CD4-positive, alpha-beta T cell treated with Interleukin-10 for 1 hour (primary cell): Measurements from ENCODE around the gene EXOC3L4.
A peak's percentile ranks its signal among the peaks of the same experiment; 100 is the strongest.
"Not testable (repeated sequence)": the region's sequence is repeated elsewhere in the genome, so short reads cannot be mapped to it uniquely, and the experiment has no call there.

ENCODE experiments used
- DNase-seq: peaks from one replicate; pipeline ENCODE4 v3.0.0-alpha.2; 2020

EXOC3L4 gene

GRCh38 chr14:103094406-103095209, at the start of gene EXOC3L4:
Gene EXOC3L4 (plus strand): TSS chr14:103094725. CDS start chr14:103100220, 5,495 bp downstream.
- DNase-seq, result no peak

DNA sequence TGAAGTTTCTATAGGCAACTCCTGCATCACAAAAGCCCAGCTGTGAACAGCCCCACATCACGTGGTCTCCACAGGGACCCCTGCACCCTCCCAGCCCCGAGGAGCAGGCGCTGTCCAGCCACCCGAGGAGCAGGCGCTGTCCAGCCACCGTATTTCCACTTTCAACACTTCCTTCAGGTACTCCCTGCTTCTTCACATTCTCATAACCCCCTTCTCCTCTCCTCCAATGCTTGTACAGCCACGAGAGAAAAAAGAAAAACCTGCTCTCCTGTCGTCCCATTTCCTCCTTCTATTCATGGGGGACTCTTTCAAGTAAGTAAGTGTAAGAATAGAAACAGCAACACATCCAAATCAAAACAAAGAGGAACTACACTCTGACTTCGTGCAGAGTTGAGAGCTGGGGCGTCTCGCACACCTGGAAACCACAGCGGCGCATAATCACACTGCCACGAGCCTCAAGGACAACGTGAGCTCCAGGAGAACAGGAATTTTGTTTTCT, 49.1 kb upstream of the EXOC3L4 start:
- DNase-seq, result no peak

GRCh38 chr14:103047453-103047852, 47.1 kb upstream of the EXOC3L4 start:
- not testable (repeated sequence) for DNase-seq

GRCh38 chr14:103050935-103051334, 43.6 kb upstream of the EXOC3L4 start:
- no peak for DNase-seq

DNA sequence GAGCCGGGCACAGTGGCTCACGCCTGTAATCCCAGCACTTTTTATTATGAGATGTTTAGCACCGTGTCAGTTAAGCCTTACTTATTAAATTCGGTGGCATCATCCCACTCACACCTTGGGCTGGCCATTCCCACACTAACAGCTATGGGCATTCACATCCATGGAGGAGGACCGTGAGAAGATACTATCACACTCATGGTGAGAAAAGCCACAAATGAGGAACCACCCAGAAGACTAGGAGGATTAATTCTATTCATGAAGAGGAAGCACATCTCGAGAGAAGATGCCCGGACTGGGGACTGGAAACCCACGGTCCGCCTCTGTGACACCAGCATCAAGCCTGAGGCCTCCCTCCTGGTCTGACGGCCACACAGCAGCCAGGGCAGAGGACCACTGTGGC, 42.1 kb upstream of the EXOC3L4 start:
- no peak for DNase-seq

DNA sequence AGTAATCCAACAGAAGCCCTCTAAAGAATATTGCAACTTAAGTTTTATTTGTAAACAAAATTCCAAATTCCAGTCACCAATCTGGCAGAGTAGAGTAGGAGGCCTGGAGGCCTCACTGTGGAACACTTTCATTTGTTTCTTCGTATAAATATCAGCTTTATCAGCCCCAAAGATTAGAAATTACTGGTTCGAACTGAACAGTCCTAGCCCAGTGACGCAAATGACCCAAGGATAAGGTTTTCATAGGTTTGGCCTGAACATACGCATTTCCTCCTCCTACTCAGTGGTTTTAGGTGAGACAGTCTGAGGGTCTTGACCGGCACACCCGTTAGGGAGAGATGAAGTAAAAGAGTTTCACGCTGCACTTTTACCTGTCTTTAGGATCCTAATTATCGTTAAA, 38.8 kb upstream of the EXOC3L4 start:
- no peak for DNase-seq

GRCh38 chr14:103056322-103057027, 38.0 kb upstream of the EXOC3L4 start:
- DNase-seq, result no peak

GRCh38 chr14:103057028-103057371, 37.5 kb upstream of the EXOC3L4 start:
- no peak for DNase-seq

DNA sequence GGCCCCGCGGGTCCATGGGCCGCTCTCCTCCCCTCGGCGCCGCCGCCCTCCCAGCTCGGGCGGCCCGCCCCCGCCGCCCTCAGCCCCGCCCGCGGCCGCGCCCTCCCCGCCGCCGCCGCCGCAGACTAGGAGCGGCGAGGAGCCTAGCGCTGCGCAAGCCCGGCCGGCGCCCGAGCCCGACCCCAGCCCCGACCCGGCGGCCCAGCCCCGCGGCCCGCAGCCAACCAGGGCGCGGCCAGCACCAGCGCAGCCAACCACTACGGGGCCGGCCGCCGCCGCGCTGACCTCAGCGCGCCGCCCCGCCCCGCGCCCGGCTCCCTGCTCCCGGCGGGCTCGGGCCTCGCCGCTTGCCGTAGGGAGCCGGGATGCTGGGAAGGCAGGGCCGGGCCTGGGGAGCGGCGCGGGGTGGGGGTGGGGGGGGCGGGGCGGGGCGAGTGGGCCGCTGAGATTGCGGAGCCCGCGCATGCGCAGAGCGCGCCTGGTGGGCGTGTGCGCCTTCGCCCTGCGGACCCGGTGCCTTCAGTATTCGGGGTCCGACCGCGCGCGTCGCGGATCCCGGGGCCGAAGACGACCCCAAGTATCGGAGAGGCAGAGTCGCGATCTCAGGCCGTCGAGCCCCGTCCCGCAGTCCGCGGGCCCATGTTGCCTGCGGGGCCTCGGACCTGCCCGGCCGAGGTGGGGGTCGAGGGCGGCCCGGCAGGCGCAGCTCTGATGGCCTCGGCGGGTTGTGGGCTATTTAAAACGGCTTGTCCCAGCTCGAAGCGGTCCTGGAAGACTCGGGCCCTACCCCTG, 37.0 kb upstream of the EXOC3L4 start, which contains the start of gene CDC42BPB:
Gene CDC42BPB, minus strand, starts transcription at position 178 of the 792 bp plus-strand sequence. CDS start 376 bp downstream, outside the sequence.
- peak; percentile 67 for DNase-seq

GRCh38 chr14:103058164-103059055, 36.1 kb upstream of the EXOC3L4 start:
- no peak for DNase-seq

DNA sequence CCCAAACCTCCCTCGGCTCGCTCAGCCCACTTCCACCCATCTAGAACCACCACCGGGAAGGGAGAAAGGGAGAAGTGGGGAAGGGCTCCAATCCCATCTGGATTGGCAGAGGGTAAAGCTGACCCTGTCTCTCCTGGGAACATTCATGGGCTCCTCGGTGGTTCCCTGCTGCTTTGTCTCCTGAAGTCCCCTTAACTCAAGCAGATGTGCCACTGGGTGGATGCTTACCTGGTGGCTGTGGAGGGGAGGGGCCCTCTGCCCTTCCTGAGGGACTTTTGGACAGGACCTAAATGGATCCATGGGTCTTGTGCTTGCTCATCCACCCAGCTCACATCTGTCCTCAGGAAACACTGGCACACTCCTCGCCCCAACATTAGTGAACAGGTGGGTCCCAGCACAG, 35.0 kb upstream of the EXOC3L4 start:
- no peak for DNase-seq

- DNase-seq, result no peak
Observed at GRCh38 chr14:103061482-103061976, 33.0 kb upstream of the EXOC3L4 start.

- no peak for DNase-seq
Observed at GRCh38 chr14:103064436-103064835, 30.1 kb upstream of the EXOC3L4 start.

DNA sequence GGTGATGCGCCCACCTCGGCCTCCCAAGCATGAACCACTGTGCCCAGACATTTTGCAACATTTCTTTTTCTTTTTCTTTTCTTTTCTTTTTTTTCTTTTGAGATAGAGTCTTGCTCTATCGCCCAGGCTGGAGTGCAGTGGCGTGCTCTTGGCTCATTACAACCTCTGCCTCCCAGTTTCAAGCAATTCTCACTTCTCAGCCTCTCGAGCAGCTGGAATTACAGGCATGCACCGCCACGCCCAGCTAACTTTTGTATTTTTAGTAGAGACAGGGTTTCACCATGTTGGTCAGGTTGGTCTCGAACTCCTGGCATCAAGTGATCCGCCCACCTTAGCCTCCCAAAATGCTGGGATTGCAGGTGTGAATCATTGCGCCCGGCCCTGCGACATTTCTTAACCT, 29.5 kb upstream of the EXOC3L4 start:
- DNase-seq, result no peak

DNA sequence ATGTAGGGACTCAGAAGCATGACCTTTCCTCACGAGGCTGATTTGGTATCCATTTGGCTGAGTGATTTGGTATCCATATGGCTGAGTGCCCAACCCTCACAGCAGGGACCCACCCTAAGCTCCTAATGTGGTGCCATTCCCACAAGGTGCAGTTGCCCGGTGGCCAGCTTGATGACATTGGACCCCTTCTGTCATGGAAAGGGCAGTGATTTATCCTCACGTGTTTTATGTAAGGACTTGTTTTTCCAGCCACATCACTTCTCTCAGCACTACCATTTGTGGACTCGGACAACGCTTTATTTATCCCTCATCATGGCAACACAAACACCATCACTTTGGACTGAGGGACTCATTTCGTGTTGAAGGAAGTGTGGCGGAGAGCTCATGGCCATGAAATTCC, 28.7 kb upstream of the EXOC3L4 start:
- no peak for DNase-seq

DNA sequence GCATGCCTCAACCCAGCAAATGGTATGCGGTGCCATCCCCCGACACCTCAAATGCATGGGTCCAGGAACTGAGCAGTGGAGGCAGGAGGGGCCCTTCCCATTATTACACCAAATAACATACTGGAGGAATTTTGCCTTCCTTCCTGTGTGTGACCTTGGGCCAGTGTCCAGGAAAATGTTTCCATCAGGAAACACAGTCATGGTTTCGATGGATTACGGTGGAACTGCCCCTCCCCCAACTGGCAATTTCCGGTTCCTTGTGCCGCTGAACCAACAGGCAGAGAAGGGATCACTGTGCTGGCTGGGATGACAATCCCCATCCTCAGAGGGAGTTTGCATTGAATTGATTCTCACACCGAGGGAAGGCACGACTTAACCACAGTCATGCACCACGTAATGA, 28.1 kb upstream of the EXOC3L4 start:
- DNase-seq, result no peak

DNA sequence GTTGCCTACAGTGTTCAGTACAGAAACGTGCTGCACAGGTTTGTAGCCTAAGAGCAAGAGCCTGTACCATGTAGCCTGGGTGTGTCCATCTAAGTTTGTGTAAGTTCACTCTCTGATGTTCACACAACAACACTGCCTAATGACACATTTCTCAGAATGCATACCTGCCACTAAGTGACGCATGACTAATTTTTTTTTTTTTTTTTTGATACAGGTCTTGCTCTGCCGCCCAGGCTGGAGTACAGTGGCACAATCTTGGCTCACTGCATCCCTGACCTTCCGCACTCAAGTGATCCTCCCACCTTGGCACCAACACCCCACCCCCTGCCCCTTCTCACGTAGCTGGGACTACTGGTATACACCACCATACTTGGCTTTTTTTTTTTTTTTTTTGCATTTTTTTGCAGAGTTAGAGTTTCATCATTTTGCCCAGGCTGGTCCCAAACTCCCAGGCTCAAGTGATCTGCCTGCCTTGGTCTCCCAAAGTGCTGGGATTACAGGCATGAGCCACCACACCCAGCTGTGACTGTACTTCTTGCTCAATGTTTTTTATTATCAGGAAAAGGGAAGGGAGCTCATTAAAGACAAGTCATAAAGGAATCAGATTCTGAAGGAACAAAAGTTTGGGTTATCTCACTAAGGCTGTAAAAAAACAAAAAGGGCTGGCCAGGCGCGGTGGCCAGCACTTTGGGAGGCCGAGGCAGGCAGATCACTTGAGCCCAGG, 27.1 kb upstream of the EXOC3L4 start:
- no peak for DNase-seq

DNA sequence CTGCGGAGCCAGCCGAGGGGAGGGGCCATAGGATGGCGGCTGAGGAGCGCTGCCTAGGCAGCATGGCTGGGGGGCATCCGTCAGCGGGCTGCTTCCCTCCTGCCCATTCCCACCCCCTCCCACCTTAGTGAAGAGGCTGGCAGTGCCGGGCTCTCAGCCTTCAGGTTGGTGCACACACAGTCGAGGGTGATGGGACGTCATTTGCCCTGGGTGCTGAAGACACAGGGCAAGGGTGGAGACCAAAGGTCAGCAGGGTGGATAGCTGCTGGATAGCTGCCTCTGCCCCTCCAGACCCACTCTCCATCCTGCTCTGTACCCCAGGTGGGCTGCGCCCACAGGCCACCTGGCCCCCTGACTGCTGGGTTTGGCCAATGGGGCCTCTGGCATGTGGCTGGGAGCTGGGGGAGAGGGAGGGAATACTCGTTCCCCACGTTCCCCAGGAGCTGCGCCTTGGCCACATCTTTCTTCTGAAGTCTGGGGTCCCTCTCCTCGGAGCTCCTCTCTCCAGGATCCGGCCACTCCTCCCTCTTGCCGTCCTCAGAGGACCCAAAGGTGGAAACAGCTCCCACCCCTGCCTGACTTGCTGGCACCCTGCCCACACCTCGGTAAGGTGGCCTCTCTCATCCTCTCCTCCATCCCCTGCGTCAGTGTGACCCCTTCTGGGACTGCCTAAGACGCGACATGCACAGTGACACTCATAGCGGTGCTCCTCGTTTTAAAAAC, 26.0 kb upstream of the EXOC3L4 start:
- no peak for DNase-seq

DNA sequence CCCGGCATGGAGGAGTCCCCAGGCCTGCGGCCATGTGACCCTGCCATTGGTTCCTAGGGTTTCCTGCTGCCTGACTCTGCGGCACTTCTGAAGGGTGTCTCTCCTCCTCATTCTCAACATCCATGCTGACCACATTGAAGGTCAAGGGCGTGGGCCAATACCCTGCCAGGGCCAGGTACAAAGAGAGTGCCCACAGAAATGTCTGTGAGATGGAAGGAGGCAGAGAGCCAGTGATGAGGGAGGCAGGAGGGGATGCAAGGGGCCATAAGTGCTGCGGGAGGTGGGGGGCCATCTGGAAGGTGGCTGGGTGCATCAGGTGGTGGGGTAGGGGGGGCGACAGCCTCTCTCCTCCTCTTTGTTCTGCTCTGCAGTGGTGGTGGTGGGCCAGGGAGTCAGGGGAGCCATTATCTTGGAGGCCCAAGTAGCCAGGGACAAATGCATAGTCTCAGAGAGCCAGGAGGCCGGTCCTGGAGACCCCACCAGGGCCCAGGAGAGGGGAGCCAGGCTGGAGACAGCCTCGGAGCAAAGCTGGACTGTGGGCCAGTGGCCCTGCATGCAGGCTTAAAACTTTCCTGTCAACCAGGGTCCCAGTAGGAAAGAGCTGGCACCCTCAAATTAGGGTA, 24.2 kb upstream of the EXOC3L4 start:
- no peak for DNase-seq

DNA sequence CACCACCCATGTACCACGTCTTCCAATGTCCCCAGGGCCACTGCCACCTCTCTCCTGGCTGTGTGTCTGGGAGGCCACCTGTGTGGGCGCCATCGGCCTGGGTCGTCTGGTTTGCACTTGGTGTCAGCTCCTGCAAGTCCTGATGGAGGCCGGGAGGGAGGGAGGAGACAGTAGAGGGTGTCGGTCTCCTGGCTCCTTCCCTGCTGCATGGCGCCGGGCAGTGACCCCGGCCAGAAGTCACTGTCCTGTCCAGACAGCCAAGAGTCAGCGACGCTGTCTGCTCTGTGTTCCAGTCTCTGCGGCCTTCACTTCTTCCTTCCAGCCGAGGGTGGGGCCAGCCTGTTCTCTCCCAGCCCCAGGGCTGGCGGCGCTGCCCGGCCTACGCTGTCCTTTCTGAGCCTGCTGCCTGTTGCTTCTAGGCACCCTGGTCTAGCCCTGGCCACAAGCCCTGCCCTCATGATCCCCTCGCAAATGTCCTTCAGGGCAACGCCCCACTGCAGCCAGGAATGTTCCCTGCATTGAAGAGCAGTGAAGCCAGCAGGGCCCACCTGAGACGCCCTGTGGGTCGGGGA, 23.5 kb upstream of the EXOC3L4 start:
- DNase-seq, result no peak
